Body of pancreas (tissue), 4 donors: Measurements from ENCODE around the gene TRPM3. TPM values are rescaled to one million over a fixed set of nuclear protein-coding genes. Genes with fewer than 3 reads are reported as not detected.

Experiments used
- ATAC-seq: fragments of 150-250 bp; one replicate; pipeline ENCODE4 v1.9.1; 2016
- DNase-seq, 4 donors: peaks; one replicate each; pipeline ENCODE4 v3.0.0-alpha.2; 2019
- H3K27ac ChIP-seq, 4 donors: fragments of 200-600 bp; sonication (generic); 1 replicate in 3 of 4; 2 replicates in 1 of 4; pipeline versions ENCODE4 v1.5.1 to v1.6.1; 2016 to 2019; ENCODE audit warnings: mild to moderate bottlenecking in 1 of 4, mixed read lengths in 1 of 4, moderate library complexity in 1 of 4
- H3K27me3 ChIP-seq, 2 donors: fragments of 200-600 bp; sonication (generic); one replicate each; pipeline ENCODE4 v1.6.0; 2016; ENCODE audit warnings: mild to moderate bottlenecking in 1 of 2
- H3K36me3 ChIP-seq, 2 donors: fragments of 200-600 bp; sonication (generic); replicated peaks in 1 of 2; 2 replicates each; pipeline ENCODE4 v1.5.1; 2016; ENCODE audit warnings: low read depth in 2 of 2; ENCODE audit not compliant: insufficient read depth in 1 of 2
- H3K4me1 ChIP-seq: fragments of 200-600 bp; sonication (generic); one replicate; pipeline ENCODE4 v1.6.0; 2016
- H3K4me3 ChIP-seq, 2 donors: fragments of 200-600 bp; sonication (generic); 1 replicate in 1 of 2; 2 replicates in 1 of 2; pipeline ENCODE4 v1.5.1; 2016 to 2019
- H3K9me3 ChIP-seq, 3 donors: fragments of 200-600 bp; sonication (generic); 1 replicate in 2 of 3; 2 replicates in 1 of 3; pipeline ENCODE4 v1.5.1; 2016
- CTCF ChIP-seq, 7 experiments: fragments of 450-650 bp in 4 of 7; fragments of 200-600 bp in 3 of 7; sonication (generic) in 3 of 7; IDR thresholded peaks; one replicate each; pipeline ENCODE4 v1.5.1; 2016 to 2019; ENCODE audit warnings: antibody characterized with exemption in 7 of 7
- POLR2A ChIP-seq, 3 donors: fragments of 450-650 bp; IDR thresholded peaks; one replicate each; pipeline ENCODE4 v1.6.1; 2016; ENCODE audit warnings: antibody characterized with exemption in 3 of 3, mild to moderate bottlenecking in 2 of 3
- WGBS, 2 donors: methylation state at CpG; one replicate each; pipeline ENCODE4 v1.1.5; 2017; 5-methylcytosine and 5-hydroxymethylcytosine counted together
- intact Hi-C: fragments of 100-400 bp; cut with DNase I; formaldehyde crosslinking; loops from one replicate; pipeline ENCODE4 v1.15.1; 2023
- total RNA-seq, 2 donors: library from RNA; depleted of rRNA; stranded (reverse); fragments of >200 nt; gene quantifications; one replicate each; pipeline ENCODE4 v1.1.0, GENCODE V29; 2016

TRPM3 gene
- total RNA-seq, 2 donors from 2014 or later = 0.78 to 1.3 TPM

DNA sequence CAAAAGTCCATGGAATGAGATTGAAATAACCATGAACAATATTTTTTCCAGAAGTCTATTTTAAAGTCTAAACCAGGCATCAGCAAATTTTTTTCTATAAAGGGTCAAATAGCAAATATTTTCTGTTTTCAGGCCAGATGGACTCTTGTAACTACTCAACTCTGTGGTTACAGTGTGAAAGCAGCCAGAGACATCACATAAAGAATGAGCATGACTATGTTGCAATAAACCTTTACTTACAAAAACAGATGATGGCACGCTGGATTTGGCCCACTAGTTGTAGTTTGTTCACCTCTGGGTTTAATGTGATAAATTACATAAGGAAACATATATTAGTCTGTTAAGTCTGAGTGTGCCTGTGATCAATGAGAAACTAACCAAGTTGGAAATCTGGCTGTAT lies 319.2 kb downstream of the TRPM3 start:
- 33 to 45% methylated on average over 1 of the region's 1 CpG for WGBS, 2 donors
- H3K27ac ChIP-seq = no peak overlapping the region
- ATAC-seq (no peak), DNase-seq (no peak)
- no peak for TF ChIP-seq POLR2A (IDR thresholded peaks at IDR 0.05)
- TF ChIP-seq CTCF (IDR thresholded peaks at IDR 0.05) = no peak
- H3K9me3 ChIP-seq = no peaks in the 10 kb centered on the region
- no peaks in the 10 kb centered on the region for H3K36me3 ChIP-seq
- intact Hi-C loops = no loop called here
- no peaks in the 10 kb centered on the region for H3K27me3 ChIP-seq
- no peaks in the 10 kb centered on the region for H3K4me1 ChIP-seq
- H3K4me3 ChIP-seq = no peak overlapping the region

GRCh38 chr9:70801181-70801829 lies 320.1 kb downstream of the TRPM3 start:
- intact Hi-C loops = no loop called here
- Histone ChIP-seq H3K36me3 (no peaks in the 10 kb centered on the region), H3K27ac (no peak overlapping the region), H3K4me1 (no peaks in the 10 kb centered on the region), H3K9me3 (no peaks in the 10 kb centered on the region), H3K4me3 (no peak overlapping the region), H3K27me3 (no peaks in the 10 kb centered on the region)
- TF ChIP-seq POLR2A (IDR thresholded peaks at IDR 0.05) (no peak), CTCF (IDR thresholded peaks at IDR 0.05) (no peak)
- 32 to 45% methylated on average over 4 of the region's 4 CpGs for WGBS, 2 donors
- no peak for DNase-seq
- ATAC-seq = no peak

DNA sequence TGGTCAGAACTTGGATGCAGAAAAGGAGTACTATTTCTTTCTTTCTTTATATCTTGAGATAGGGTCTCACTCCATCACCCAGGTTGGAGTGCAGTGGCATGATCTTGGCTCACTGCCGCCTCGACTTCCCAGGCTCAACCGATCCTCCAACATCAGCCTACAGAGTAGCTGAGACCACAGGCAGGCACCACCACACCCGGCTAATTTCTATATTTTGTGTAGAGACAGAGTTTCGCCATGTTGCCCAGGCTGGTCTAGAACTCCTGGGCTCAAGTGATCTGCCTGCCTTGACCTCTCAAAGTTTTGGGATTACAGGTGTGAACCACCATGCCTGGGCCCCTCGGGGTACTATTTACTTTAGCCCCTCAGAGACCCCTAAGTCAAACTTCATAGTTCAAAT lies 323.4 kb downstream of the TRPM3 start:
- Histone ChIP-seq H3K9me3 (no peaks in the 10 kb centered on the region), H3K4me1 (no peaks in the 10 kb centered on the region), H3K36me3 (no peaks in the 10 kb centered on the region), H3K4me3 (no peak overlapping the region), H3K27ac (no peak overlapping the region), H3K27me3 (no peaks in the 10 kb centered on the region)
- WGBS, 2 donors = 60 to 69% methylated on average over 6 of the region's 6 CpGs
- no peak for DNase-seq
- no peak for ATAC-seq
- intact Hi-C loops = no loop called here
- no peak for TF ChIP-seq CTCF (IDR thresholded peaks at IDR 0.05)
- TF ChIP-seq POLR2A (IDR thresholded peaks at IDR 0.05) = no peak

DNA sequence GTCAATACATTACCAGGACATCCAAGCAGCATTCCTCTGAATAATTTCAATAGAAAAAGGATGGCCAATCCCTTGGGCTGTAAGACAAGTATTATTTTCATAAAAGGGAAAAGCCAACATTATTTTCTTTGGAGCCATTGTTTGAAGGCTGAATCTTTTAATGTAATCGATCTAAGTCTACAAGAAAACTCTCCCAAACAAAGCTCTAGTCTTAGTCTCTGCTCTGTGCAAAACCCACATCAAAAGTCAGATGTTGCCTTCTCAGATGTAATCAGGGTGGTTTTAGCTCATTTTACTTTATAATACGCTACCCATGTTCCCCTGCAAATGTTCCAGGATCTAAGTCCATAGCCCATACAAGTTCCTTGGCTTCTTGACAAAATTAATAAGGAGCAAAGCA lies 325.6 kb downstream of the TRPM3 start:
- Histone ChIP-seq H3K27ac (no peak overlapping the region), H3K4me1 (no peaks in the 10 kb centered on the region), H3K9me3 (no peaks in the 10 kb centered on the region), H3K36me3 (no peaks in the 10 kb centered on the region), H3K4me3 (no peak overlapping the region), H3K27me3 (no peaks in the 10 kb centered on the region)
- ATAC-seq (no peak), DNase-seq (no peak)
- intact Hi-C loops = no loop called here
- WGBS, 2 donors = 65 to 68% methylated on average over 2 of the region's 2 CpGs
- TF ChIP-seq POLR2A (IDR thresholded peaks at IDR 0.05) (no peak), CTCF (IDR thresholded peaks at IDR 0.05) (no peak)

DNA sequence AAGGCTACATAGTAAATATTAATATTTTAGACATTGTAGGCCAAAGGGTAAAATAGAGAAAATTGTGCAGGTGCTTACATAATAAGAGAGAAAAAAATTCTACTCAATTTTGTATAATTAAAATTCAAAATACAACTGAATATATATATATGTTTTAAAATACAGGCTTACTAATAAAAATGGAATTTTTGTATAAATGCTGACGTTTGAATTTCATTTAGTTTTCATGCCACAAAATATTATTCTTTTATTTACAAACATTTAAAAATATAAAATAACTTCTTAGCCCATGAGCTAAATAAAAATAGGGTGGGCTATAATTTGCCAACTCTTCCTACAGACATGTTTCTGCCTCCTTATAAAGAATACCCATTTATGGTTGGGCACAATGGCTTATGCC lies 328.6 kb downstream of the TRPM3 start:
- no peaks in the 10 kb centered on the region for H3K36me3 ChIP-seq
- WGBS, 2 donors = 46 to 60% methylated on average over 1 of the region's 1 CpG
- DNase-seq (no peak), ATAC-seq (no peak)
- no peaks in the 10 kb centered on the region for H3K9me3 ChIP-seq
- no peak for TF ChIP-seq POLR2A (IDR thresholded peaks at IDR 0.05)
- TF ChIP-seq CTCF (IDR thresholded peaks at IDR 0.05) = no peak
- H3K4me3 ChIP-seq = no peak overlapping the region
- H3K27me3 ChIP-seq = no peaks in the 10 kb centered on the region
- intact Hi-C loops = no loop called here
- no peaks in the 10 kb centered on the region for H3K4me1 ChIP-seq
- no peak overlapping the region for H3K27ac ChIP-seq
